Measurements from ENCODE around the gene TRIM3. TPM values are rescaled to one million over a fixed set of nuclear protein-coding genes. Genes with fewer than 3 reads are reported as not detected.

TRIM3 gene
- total RNA-seq, 1 donor from 2014 or later: 40.4 TPM

GRCh38 chr11:6442441-6442840 is 31.3 kb downstream of the TRIM3 start:
- FAIRE-seq (no peak), DNase-seq (ENCODE audit: low spot score in 2 of 2) (no peak)

- DNase-seq (ENCODE audit: low spot score in 2 of 2) (no peak), FAIRE-seq (no peak)
Measured at GRCh38 chr11:6440906-6441358, 32.8 kb downstream of the TRIM3 start, which contains the start of gene HPX. Gene HPX (minus strand): TSS chr11:6440987. CDS start chr11:6440963, 24 bp downstream.

DNA sequence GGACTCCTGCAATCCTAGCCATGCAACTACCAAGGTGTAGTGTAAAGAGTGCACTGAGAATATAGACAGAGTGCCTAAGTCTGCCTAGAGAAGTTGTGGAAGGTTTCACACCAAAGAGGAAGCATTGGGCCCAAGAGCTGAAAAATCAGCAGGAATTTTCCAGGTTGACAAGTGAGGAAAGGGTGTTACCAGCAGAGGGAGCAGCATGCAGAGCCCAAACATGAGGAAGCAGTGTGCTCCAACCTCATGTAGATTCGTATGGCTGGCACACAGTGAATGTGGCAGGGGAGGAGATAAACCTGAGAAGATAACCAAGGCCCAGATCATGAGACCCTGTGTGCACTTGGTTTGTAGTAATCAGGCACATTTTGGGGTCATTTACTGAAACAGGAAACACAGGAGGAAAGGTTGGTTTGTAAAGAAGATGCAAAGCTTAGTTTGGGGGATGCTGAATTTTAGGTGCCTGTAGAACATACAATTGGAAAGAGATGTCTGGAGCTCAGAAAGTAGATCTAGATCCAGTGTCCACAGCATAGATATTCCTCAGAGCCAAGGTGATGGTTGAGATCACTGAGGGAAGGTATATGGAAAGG is 34.7 kb downstream of the TRIM3 start:
- no peak for FAIRE-seq
- DNase-seq (ENCODE audit: low spot score in 2 of 2): peak in 1 of 2 donors; percentile 44

DNA sequence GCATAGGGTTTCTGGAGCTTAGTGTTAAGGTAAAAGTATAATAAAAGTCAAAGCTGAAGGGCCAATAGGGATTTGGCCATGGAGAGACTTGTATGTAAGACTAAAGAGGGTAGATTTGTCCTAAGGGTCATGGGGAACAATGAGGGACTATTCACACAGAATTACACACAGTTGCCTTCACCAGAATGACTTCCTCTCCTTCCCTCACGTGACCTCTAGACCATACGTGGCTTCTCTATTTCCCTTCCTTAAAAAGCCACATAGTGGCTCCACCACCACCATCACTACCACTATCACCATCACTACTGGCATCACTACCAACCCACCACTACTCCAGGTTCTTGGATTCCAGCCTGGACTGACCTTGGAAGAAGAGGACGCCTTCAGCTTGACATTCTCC is 35.7 kb downstream of the TRIM3 start:
- DNase-seq (ENCODE audit: low spot score in 2 of 2) (no peak), FAIRE-seq (no peak)

DNA sequence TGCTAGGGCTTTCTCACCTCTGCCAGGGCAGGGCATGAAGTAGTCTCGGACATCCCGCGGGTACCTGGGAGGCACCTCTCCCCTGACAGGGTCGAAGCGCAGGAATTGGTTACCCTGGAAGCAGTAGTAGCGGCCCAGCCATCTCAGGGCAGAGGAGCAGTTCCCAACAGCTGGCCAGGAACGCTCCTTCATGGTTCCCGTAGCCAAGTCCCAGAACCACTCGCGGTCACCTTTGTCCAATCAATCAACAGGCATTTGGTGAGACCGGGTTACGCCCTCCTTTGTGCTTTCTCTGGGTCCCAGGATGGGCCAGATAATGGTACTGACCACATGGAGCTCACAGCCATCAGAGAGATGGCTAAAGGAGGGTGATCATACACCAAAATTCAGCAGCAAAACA is 36.3 kb downstream of the TRIM3 start:
- FAIRE-seq: no peak
- DNase-seq (ENCODE audit: low spot score in 2 of 2): no peak

GRCh38 chr11:6433998-6434660 is 39.6 kb downstream of the TRIM3 start:
- no peak for FAIRE-seq

DNA sequence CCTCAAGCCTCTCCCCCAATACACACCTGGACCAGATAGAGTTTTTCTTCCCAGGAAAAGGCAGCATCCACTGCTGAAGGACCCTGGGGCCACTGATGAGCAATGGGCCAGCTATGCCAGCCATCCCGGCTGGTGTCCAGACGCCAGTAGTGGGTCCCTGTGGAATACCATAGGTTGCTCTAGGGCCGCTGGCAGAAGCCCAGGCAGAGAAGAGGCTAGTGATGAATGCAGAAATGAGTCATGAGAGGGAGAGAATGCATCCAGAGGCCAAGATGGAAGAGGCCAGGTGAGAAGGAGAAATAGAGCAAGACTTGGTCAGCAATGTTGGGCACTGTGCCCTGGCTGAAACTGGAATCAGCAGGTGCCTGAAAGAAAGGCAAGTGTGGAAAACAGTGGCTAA is 41.9 kb downstream of the TRIM3 start:
- no peak for DNase-seq (ENCODE audit: low spot score in 2 of 2)
- FAIRE-seq: no peak

More at GRCh38 chr11:6433998-6434660, 39.6 kb downstream of the TRIM3 start:
- no peak for DNase-seq (ENCODE audit: low spot score in 2 of 2)

DNA sequence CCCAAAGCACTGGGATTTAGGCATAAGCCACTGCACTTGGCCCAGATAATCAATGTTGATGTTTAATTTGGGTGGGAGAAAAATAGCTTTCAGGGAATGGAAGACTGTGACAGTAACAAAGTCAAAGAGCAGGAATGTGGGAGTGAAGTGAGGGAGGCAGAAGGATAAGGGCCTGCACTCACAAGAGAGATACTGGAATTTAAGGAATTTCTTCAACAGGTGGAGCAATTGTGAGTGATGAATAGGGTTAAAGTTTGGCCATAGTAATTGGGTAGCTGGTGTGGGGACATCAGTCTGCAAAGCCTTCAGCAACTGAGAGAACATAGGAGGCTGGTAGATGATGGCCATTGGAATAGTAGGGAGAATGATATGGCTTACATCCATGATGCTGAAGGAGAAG is 46.2 kb downstream of the TRIM3 start:
- FAIRE-seq (no peak), DNase-seq (ENCODE audit: low spot score in 2 of 2) (no peak)

DNA sequence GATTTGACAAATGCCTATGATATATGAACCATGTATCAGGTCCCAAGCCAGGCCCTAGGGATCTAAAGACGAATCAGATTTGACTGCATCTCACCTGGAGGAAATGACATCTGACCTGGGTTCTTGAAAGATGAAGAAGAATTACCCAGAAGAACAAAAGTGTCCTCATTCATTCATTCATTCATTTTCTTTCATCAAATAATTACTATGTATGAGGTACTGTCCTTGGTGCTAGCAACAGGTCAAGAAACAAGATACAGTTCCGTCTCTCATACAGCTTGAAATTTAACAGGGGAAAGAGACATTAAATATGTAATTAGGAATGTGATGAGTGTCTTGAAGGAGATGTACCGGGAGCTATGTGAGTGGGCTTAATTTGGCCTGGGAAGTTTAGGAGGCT is 53.1 kb downstream of the TRIM3 start:
- DNase-seq (ENCODE audit: low spot score in 2 of 2) (no peak), FAIRE-seq (no peak)

- FAIRE-seq (no peak), DNase-seq (ENCODE audit: low spot score in 2 of 2) (peak; percentile 86 to 88)
Measured at GRCh38 chr11:6419009-6419631, 54.6 kb downstream of the TRIM3 start, which contains the start of gene APBB1. Gene APBB1 (minus strand): TSS chr11:6419094. CDS start chr11:6411347, 7,747 bp downstream.

DNA sequence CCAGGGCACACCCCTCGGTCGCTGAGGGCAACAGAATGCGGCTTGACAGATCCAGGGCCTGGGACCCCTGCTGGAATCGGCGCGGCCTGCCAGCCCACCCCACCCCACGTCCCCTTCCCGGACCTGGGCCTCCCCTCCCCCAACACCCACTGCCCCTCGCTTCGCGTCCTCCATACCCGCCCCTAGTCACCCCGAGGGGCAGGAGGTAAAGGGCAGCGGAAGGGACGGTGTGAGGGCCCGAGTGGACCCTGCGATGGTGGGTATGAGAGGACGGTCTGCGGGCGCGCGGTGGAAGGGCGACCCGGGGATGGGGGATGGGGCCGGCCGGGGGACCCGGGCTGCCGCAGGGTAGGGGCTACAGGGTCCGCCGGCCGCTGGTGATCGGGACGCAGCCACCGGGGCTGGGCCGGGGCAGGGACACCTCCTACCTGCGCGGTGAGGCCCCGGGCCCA is 55.2 kb downstream of the TRIM3 start:
- DNase-seq (ENCODE audit: low spot score in 2 of 2): no peak

DNA sequence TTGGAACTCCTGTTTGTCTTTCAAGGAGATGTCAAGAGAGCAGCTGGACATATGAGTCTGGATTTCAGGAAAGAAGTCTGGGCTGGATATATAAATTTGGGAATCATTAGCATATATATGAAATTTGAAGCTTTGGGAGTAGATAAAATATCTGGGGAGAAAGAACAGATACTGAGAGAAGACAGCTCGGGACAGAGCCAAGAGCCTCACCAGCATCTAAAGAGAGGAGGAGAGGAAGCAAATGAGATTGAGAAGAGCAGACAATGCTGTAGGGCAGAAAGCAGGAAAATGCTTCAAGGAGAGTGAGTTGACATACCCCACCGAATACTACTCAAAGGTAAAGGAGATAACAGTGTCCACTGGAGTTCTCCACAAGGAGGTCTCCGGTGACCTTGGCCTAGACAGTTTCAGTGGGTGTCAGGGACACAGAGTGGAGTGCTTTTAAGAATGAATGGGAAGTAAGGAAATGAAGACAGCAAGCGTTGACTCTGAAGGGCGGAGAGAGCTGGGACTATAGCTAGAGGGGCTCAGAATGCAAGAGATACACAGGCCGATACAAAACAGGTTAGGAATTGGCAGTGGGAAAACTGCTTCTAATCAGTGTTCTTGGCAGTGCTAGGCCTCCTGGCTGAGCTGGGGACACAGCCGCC is 55.7 kb downstream of the TRIM3 start:
- FAIRE-seq (no peak), DNase-seq (ENCODE audit: low spot score in 2 of 2) (no peak)

More for the DNA sequence above, 55.2 kb downstream of the TRIM3 start:
- FAIRE-seq: no peak

GRCh38 chr11:6415797-6416196 is 57.9 kb downstream of the TRIM3 start:
- no peak for FAIRE-seq

DNA sequence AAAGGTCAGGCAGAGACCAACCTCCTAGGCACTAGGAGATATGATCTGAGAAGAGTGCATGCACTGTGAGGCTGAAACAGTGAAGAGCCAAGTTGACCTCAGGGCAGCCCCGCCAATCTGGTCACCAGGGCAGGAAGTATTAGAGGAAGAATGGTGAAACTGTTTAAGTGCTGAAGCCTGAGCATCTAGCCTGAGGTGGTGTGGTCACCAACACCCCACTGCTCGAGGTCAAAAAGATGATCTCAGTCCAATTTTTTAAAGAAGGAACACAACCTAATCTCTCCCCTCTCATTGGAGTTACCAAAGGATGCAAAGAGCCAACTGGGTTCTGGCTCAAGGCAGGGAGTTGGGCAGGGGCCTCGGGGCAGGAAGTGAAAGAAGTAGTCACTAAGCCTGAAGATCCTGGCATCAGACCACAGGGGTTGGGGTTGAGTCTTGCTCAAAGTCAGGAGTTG is 58.8 kb downstream of the TRIM3 start:
- no peak for FAIRE-seq
- no peak for DNase-seq (ENCODE audit: low spot score in 2 of 2)

More at GRCh38 chr11:6415797-6416196, 57.9 kb downstream of the TRIM3 start:
- no peak for DNase-seq (ENCODE audit: low spot score in 2 of 2)

DNA sequence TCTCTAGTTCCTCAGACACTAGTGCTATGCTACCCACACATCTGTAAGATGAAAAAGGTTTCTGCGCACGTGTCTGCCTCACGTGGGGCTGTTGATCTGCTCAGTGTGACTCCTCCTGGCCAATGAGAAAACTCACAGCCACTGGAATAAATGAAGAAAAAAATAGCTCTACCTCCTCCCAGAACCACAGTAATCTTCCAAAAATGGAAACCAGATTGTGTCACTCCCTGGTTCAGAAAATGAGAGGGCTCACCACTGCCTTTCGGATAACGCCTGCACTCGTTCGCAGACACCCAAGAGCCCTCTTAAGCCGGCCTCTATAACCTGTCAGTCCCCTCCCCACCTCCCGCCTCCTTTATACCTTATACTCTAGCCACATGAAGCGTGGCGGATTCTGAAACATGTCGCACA is 59.9 kb downstream of the TRIM3 start:
- DNase-seq (ENCODE audit: low spot score in 2 of 2) (no peak), FAIRE-seq (no peak)

GRCh38 chr11:6411594-6412031 is 62.1 kb downstream of the TRIM3 start:
- FAIRE-seq (no peak), DNase-seq (ENCODE audit: low spot score in 2 of 2) (peak in 1 of 2 donors; percentile 51)

- no peak for FAIRE-seq
- DNase-seq (ENCODE audit: low spot score in 2 of 2): no peak
Measured at GRCh38 chr11:6410695-6411430, 62.9 kb downstream of the TRIM3 start.

DNA sequence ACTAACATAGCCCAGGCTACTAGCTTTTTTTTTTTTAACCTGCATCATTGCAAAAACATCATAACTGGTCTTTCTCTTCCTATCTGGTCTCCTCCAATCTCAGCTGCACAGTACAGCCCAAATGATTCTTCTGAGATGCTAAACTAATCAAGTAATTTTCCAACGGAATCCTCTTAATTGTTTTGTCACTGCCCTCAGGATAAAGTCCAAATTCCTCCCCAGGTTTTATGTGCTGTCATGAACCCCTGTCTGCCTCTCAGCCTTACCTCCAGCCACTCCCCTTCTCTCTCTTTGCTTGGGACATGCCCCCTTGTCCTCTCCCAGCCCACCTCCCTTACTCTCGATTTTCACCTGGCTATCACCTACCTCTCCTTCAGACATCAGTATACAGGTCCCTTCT is 67.4 kb downstream of the TRIM3 start:
- no peak for DNase-seq (ENCODE audit: low spot score in 2 of 2)
- no peak for FAIRE-seq

DNA sequence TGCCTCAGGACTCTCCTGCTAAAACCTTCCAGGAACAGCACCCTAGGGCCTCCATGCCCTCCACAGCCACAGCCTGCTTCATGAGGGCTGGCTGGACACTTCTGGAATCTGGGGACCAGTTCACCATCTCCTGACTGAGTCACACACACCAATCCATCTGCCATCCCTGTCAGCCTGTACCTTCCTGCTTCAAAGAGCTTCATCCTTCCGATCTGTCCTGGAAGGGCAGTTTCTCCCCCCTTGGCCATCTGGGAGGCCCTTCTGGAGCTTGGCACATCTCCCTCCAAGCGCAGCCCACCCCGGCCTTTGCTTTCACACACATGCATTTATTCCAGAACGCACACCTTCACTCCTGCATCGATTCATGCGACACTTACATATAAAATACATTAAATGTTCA is 67.9 kb downstream of the TRIM3 start:
- FAIRE-seq (no peak), DNase-seq (ENCODE audit: low spot score in 2 of 2) (no peak)

DNA sequence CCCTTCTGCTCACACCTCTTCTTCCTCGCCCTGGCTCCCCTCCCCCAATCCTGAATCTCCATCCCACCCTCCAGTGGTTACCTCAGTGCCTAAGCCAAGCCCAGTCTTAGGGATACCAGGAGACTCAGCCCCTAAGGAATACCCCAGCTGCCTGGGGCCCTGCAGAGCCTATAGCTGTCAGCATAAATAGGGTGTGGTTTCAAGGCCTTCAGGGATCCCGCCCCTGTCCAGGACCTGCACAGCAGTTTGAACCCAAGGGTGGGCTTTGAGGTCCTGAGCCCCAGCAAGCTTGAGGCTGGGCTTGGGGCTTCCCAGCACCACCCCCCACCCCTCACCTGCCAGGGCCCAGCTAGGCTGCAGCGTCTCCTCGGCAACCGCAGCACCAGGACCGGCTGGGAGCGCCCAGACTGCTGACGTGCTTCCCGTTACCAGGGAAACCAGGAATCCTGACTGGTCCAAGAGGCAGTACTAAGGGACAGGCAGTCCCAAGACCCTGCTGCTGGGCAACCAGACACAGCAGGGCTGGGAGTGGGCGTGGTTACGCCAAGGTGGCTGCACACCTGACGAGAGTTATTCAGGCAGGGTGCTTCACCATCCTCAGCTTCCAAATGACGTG is 68.6 kb downstream of the TRIM3 start:
- no peak for FAIRE-seq
- DNase-seq (ENCODE audit: low spot score in 2 of 2): peak in 1 of 2 donors; percentile 78
